ENCODE results near the gene CACNA2D3.
"Not testable (repeated sequence)": the region's sequence is repeated elsewhere in the genome, so short reads cannot be mapped to it uniquely, and the experiment has no call there.

Gene CACNA2D3

DNA sequence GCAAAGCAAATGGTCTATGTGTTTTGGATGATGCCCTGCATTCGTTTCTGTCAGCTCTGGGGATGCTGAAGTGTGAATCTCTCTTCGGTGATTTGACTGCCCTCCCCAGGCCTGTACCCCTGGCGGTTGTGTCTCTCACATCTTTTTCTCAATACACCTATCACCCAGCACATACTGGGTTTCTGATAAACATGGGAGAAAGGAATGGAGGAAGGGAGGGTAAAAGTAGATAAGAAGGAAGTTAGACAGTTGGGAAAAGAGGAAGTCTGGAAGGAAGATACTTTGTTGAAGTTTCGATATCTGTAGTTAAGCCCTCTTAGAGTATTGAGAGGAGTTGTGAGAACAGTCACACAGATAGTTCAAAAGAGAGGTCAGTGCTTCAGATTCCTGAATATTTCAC lies 841.3 kb downstream of the CACNA2D3 start:
- DNase-seq (ENCODE audit: low read depth in 2 of 2), result no peak

DNA sequence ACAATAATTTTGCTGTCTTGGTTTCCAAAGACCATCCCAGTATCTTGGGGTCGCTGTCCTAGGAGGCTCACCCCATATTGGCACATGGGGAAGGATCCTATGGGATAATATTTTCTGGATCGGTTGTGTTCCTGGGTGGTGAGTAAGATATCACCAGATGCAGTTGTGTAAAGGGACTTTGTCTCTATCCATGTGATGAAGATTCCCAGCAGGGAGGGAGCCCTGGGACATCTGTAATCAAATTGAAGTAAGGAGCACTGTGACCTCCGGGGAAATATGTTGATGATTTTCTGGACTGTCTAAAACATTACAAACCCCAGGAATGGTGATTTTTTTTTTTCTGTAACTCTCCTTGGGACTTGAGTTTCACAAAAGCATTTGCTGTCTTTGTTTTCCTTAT lies 841.7 kb downstream of the CACNA2D3 start:
- no peak for DNase-seq (ENCODE audit: low read depth in 2 of 2)

DNA sequence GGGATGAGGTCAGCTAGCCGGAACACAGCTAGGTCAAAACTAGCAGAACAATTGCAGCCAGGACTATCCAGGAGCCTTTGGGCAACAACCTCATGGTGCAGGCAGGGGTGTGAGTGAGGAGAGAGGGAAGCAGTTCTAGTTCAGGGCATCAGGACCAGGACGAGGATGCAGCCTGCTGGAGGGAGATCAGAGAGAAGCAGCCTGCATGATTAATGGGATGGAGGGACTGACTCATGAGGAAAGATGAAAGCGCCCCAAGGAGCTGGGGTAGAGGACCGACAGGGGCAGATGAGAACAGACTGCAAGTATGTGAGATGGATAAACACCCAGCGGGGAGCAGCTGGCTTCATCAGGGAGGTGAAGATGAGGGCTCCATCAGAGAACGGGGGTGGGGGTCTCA lies 843.4 kb downstream of the CACNA2D3 start:
- no peak for DNase-seq (ENCODE audit: low read depth in 2 of 2)

DNA sequence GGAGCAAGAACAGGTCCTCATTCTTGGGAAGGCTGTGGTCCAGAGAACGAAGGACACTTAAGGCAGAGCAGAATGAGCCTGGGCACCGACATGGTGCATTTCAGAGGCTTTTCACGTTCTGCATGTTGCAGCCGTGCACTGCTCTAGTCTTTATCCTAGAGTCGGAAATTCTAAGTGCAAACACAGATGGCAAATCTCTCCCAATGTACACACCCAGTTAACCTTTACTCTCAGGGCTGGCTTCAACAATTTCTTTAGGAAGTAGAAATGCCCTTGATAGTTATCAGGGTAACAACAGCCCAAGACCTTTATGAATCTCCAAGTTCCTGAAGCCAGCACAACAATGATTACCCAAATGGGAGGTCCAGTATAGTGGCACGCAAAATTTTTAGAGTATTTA lies 844.6 kb downstream of the CACNA2D3 start:
- no peak for DNase-seq (ENCODE audit: low read depth in 2 of 2)

DNA sequence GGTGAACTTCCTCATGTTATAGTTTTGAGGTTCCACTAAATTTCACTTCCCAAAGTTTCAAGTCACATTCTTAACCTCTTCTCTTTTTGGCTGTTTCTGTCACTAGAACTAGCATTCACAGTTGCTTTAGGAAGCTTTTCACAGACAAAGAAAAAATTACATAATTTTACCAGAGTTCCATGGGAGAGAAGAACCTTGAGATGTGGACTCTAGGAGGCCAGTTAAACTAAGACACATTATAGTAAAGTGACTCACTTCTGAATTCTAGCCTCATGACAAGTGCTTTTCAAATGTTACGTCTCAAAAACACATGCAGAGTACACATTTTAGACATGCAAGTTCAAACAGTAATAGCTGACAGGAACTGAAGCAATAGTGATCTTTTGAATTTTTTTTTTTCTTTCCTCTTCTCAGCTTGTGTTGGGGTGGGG lies 845.4 kb downstream of the CACNA2D3 start:
- no peak for DNase-seq (ENCODE audit: low read depth in 2 of 2)

DNA sequence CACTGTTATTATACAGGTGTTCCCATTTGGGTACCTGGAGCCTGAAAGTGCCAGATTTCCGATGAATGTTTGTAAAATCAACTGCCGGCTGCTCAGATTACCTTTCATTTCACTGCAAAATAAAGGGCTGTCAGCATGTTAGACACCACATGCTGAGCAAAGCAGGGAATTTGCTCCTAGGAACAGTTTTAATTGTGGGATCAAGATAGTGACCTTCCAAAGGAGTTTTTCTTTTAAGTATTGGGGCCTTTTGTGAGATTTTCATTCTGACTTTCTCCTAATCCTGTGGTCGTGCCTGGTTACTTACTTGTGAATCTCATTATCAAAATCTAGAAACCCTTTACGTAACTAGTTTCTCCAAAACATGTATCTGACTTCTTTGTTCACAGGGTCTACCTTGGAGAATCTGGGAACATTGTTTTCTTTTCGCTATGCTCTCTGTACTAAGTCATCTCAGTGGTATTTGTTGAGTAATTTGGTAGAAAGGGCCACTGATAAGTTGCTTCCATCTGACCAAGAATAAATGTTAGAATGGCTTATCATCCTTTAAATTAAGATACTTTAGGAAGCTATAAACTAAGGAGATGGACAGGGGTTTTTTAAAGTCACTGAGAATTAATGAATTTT lies 846.3 kb downstream of the CACNA2D3 start:
- no peak for DNase-seq (ENCODE audit: low read depth in 2 of 2)

DNA sequence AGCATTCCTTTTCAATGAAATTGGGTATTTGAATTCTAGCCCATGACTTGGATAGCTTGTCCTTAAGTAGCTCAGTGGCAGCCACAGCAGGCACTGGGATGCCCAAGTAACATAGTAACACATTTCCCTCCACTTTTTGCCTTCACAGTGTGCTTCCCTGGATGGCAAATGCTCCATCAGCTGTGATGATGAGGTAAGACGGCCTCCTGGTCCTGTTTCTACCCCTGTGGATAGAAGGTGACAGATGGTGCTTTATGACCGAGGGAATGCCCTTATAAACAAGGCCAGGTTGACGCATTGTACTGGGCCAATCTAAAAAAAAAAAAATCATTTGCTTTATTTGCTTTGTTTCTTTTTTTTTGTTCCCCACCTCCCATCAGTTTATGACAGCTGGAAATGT lies 847.3 kb downstream of the CACNA2D3 start:
- DNase-seq (ENCODE audit: low read depth in 2 of 2), result no peak

DNA sequence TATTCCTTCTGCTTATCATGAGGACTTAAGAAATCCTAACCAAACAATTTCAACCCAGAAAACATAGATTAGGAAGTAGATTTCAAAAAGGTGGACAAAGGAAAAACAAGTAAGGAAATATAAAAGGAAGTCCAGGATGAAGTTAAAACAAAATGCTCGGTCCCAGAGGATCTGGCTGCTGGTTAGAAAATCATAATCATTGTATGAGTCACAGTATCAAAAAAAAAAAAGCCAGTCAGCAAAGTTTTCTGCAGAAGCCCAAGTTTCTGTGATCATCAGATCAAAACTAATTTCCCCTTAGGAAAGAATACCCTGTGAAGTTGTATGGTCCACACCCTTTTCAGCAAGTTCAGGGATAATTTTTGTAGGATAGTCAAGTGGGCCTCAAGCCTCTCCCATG lies 848.5 kb downstream of the CACNA2D3 start:
- no peak for DNase-seq (ENCODE audit: low read depth in 2 of 2)

DNA sequence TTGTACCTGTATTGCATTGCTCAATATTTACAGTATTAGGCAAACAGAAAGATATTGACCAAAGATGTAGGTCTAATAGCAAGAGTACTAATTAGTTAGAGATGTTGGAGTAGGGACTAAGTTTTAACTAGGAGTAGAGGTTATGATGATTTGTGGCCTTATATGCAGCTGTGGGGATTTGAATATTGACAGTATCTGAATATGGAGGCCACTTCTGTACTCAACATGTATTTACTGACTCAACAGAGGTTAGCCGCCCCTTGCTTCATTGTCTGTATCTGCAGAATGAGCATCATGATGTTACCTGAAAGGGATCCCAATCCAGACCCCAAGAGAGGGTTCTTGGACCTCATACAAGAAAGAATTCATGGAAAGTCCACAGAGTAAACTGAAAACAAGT lies 855.1 kb downstream of the CACNA2D3 start:
- DNase-seq (ENCODE audit: low read depth in 2 of 2), result no peak

DNA sequence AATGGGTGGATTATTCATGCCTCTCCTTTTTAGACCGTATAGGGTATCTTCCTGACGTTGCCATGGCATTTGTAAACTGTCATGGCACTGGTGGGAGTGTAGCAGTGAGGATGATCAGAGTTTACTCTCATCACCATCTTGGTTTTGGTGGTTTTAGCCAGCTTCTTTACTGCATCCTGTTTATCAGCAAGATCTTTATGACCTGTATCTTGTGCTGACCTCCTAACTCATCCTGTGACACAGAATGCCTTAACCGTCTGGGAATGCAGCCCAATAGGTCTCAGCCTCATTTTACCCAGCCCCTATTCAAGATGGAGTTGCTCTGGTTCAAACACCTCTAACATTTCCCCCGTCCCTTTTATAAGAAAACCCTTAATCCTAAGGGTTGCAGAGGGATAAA lies 855.6 kb downstream of the CACNA2D3 start:
- not testable (repeated sequence) for DNase-seq (ENCODE audit: low read depth in 2 of 2)

DNA sequence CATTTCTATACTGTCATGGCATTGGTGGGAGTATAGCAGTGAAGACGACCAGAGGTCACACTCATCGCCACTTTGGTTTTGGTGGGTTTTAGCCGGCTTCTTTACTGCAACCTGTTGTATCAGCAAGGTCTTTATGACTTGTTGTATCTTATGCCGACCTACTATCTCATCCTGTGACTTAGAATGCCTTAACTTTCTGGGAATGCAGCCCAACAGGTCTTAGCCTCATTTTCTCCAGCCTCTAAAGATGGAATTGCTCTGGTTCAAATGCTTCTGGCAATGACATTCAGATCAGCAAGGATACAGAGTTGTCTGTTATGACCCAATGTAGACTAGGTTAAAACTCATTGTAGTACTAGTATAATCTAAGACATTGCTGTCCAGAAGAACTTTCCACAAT lies 860.5 kb downstream of the CACNA2D3 start:
- no peak for DNase-seq (ENCODE audit: low read depth in 2 of 2)

DNA sequence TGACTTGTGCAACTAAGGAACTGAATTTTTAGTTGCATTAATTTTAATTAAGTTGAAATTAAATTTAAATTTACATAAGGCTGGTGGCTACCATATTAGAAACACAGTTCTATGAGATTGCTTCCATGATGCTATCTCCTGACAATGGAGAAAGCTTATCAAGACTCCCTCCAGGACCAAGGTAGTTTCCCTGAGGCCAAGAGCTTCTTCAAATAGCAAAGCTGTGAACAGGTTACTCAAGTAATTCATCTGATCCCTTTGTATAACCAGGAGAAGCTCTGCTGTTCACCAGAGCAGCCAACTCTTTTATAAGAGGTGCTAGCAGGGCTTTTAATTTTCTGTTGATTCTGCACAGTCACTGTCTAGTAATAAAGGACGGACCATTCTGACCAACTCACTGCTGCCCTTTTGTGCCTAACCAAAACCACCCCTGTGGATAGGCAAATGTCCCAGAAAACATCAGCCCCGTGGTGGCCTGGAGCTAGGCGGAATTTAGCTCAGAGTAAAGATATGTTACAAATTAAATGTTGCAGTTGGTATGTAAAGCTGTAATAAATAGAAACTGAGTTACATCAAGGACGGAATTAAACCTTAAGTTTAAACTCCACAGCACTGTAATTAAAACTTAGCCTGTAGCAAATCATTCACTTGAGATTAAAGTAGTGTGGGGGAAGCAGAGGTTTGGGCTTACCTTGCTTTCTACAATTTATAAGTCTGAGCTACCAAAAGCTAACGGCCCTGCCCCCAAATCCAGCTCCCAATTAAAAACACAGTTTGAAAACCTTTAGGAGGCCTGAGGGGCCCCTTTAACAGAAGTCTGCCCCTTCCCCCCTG lies 861.1 kb downstream of the CACNA2D3 start:
- no peak for DNase-seq (ENCODE audit: low read depth in 2 of 2)

DNA sequence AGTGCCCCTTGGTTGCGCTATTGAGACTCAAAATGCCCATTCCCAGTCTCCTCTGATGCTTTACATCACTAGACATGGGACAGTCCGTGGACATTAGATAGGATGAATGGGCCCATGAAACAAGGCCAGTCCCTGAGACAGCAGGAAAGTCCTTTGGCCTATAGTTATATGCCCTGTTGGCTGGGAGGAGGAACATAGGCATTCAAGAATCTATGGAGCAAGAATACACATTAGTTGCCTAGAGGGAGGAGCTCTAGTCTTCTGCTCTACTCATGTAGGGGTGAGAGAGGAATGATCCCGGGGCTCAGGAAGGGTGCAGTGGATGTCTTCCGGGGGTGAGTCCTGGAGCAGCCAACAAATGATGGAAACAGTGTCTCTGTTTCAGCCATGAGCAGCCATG lies 863.5 kb downstream of the CACNA2D3 start:
- DNase-seq (ENCODE audit: low read depth in 2 of 2), result no peak

DNA sequence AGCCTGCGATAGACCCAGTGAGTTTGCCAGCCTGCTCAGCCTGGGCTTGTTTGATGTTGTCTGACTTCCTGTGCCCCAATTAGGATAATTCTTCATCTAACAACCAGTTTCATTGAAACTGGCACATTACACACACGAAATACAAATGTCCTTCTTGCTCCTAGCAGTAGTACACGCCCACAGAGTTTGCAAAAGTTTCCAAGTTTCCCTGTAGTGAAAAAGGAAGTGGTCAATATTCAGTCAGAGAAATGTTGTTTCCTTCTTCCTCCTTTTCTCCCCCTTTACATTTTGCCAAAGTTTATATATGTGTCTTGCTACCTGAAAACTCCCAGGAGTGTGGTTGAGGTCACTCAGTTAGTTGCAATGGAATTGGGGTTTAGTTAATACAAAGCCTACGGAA lies 863.9 kb downstream of the CACNA2D3 start:
- DNase-seq (ENCODE audit: low read depth in 2 of 2), result no peak

DNA sequence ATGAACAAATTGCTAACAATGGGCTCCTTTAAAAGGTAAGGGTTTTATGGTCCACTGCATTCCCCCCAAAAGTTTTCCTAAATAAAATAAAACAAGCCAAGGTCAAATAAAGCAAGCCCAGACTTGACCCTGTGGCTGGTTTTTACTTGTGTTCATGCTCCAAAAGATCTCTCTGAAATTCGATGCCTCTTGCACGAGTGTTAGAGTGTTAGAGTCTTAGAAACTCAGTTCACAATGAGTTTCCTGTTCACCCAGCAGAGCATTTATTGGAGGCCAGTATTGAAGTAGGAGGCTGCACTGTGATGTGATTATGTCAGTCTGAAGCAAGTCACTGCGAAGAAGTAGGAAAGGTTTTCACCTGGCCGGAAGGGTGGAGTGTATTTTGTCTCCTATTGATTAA lies 865.4 kb downstream of the CACNA2D3 start:
- DNase-seq (ENCODE audit: low read depth in 2 of 2), result no peak

DNA sequence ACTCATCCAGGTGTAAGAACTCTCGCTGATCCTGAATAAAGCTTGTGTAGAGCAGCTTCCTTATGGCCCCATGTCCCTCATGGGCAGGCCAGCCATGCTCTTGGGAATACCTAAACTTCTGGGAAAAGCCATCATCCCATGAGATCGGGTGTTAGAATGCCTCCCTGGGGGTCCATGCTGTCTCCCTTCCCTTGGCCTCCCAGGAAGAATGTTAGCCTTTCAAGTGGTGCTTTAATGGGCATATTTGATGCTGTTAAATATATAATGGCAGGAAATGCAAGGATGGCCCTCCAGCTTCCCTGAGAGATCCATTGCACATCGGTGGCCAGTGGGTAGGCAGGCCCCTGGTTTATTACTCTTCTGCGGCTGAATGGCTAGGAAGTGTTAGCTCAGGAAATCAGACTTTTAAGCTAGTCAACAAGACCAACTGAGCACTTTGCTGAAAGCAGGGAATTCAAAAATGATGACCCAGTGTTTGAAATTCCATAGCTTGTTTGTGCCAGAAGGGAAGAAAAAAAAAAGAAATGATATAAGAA lies 866.0 kb downstream of the CACNA2D3 start:
- no peak for DNase-seq (ENCODE audit: low read depth in 2 of 2)

DNA sequence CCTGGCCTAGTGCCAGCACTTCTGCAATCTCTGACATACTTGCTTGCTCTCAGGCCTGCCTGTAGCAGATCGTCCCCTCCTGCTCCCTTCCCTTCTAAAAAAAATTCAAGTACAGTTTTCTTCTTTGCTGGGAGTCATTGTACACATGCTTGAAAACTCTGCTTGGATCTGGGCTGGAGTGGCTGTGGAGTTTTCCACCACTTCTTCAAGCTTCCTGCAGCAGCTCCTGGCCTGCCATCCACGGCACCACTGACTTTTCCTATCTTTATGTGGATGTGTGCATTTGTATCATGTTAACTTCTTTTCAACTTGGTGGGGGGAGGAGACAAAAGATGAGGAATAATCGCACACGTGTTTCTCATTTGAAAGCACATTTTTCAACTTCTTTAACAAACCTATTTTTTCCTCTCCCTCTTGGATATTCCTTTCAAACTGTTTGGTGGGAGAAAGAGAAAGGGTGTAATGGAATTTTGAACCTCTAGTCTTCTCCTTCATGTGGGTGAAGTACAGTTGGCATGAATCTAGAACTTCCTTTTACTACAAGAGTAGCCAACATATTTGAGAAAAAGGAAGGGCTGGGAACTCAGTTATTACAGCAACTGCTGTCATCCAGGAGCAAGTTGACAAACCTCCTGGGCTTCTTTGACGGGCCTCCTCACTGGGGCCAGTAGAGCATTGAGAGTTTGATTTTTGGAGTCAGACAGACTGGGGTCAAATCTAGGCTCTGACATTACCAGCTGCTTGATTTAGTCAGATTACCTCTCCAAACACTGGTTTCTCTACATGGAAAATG lies 866.7 kb downstream of the CACNA2D3 start:
- DNase-seq (ENCODE audit: low read depth in 2 of 2), result no peak

DNA sequence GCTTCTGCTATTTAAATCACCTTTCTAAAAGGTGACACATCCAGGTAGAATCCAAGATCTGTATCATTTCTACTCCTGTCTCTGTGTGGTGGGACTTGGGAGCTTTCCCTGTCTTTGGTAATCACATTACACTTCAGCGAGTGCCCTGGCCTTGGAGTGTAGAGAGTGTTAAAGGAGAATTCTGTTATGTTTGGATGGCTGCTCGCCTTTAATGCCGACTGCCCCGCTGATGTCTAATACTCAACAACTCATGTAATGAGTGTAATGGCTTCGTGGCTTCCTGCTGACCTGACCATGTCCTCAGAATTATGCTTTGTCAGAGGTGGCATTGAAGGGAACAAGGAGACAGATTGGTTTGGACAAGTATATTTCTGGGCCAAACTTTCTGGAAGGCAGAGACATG lies 871.8 kb downstream of the CACNA2D3 start:
- no peak for DNase-seq (ENCODE audit: low read depth in 2 of 2)

DNA sequence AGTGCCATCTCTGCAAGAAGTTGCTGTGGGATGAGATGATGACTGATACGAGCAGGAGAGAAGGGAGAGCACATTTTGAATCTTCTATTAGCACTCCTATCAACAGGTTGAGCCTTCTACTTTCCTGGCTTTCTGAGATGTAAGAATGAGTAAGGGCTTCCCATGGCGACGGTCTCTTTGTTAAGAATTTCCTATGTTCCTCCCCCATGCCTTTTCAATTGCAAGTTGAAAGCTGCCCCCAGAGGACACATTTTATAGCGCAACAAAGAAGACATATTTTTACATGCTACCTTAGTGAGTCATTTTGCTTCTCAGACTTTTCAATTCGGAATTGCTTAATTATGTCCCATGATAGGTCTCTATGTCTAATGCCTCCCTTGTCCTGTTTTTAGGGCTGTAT lies 876.8 kb downstream of the CACNA2D3 start:
- DNase-seq (ENCODE audit: low read depth in 2 of 2), result no peak

DNA sequence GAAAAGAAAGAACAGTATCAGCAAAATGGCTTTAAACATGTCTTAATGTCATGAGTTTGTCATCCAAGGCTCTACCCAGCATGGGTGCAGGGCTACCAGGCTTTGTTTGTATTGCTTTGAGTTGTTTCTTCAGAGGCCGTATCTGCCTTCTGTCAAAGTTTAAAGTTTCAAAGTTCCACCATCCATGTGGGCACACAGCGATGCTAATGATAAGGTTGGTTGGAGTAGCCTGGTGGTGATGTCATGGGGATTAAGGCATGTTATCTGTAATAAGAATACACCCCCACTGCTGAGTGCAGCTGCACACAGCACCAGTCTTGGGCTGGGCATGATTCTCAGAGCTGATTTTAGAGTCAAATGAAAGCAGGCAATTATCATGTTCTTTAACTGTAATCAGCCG lies 877.5 kb downstream of the CACNA2D3 start:
- DNase-seq (ENCODE audit: low read depth in 2 of 2), result no peak

DNA sequence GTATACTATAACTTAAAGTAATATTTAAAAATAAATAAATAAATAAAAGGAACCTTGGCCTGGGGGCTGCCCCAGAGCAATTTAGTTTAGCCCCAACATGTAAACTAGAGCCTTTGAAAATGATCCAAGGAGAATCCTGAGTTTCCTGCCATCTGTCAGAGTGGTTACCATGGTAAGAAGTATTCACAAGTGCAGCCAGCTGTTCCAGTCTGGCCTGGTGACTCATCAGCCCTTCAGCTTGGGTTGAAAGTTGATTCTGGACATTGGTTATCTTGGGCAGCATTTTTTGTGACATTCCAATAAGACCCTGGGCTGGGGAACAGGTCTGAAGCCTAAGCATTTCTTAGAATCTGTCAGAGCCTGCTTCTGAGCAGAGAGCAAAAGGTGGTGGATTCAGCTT lies 878.2 kb downstream of the CACNA2D3 start:
- DNase-seq (ENCODE audit: low read depth in 2 of 2), result no peak

DNA sequence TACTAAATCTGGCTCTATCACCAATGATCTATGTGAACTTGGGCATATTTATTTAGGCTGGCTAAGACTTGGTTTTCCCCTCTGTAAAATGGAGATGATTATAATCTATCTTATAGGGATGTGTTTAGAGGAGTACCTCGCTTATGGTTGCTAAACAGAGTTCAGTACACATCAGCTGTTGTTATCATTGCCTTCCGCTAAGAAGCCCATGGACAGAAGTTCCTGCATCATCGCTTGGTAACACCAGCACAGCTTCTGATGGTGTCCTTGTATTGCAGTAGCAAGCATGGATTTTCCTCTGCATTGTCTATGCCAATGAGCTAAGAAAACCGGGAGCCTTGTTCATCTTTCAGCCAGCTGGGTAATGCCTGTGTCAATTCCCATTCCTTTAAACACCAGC lies 878.6 kb downstream of the CACNA2D3 start:
- DNase-seq (ENCODE audit: low read depth in 2 of 2), result no peak

All from stimulated activated CD8-positive, alpha-beta memory T cell treated with anti-CD3 and anti-CD28 coated beads, Interleukin-7, amount 100 ng/mL, for 4 hours (primary cell).